ENCODE measurements around the gene NBPF12.
"Not testable (repeated sequence)": the region's sequence is repeated elsewhere in the genome, so short reads cannot be mapped to it uniquely, and the experiment has no call there.

Gene NBPF12

GRCh38 chr1:146986450-146986849 lies 48.3 kb downstream of the NBPF12 start:
- not testable (repeated sequence) for DNase-seq (ENCODE audit: low read depth in 2 of 2)

GRCh38 chr1:146987502-146987901 lies 49.4 kb downstream of the NBPF12 start:
- not testable (repeated sequence) for DNase-seq (ENCODE audit: low read depth in 2 of 2)

GRCh38 chr1:146989455-146989854 lies 51.3 kb downstream of the NBPF12 start:
- not testable (repeated sequence) for DNase-seq (ENCODE audit: low read depth in 2 of 2)

GRCh38 chr1:147008495-147008894 lies 70.4 kb downstream of the NBPF12 start:
- DNase-seq (ENCODE audit: low read depth in 2 of 2) = not testable (repeated sequence)

DNA sequence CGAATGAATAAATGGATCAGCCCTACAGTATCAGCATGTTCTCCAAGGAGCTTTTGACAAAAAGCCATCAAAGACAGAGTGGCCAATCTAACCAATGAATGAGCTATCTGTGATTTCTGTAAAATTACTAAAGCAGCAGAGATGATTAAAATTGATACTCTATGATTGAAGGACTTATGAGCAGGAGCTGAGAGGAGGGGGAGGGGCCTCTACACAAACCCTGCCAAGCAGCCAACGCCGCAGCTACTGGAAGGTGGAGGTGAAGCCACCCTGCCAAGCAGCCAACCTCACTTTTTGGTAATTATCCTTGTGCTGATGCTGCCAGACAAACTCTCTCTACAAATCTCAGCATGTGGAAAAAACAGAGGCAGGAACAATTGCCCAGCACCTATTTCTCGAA lies 88.9 kb downstream of the NBPF12 start:
- not testable (repeated sequence) for DNase-seq (ENCODE audit: low read depth in 2 of 2)

DNA sequence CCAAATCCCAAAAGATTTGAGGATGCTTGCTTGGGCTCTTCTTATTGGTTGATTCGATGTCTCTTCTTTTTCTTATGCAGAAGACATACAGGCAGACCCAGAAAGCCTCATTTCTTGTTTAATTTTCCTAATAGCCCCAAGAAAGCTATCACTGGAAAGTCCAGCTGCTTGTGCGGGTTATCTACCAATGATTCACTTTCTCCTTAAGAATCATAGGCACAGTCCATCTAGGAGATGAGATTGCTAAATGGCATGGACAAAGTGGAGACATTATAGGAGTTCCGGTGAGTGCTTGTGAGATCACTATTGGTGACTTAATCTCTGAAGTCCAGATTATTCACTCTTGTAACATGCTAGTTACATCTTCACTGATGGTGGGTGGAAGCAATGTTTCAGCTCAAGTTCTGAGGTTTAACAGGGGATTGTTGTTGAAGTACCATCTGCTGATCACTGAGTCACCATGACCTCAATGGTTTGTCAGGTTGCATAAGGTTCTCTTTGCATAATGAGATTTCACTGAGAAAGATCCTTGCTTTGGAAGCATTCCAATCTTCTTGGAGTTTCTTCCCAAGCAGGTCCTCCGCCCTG lies 92.0 kb downstream of the NBPF12 start:
- not testable (repeated sequence) for DNase-seq (ENCODE audit: low read depth in 2 of 2)

DNA sequence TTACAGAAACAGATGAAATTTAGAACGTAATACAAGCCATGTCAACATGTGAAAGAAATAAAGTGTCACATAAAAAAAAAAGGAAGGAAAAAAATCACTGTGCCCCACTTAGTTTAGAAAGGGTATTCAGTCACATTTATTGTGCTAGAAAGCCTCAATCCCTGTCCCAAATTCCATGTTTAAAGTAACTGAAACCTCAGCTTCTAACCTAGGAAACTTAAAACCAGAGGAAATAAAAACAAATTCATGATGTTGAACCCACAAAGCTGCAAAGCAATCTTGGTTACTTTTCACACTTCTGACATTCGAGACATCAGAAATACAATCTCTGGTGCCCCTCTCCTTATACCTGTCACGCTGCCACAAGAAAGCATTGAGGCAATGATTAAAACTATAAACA lies 101.8 kb downstream of the NBPF12 start:
- no peak for DNase-seq (ENCODE audit: low read depth in 2 of 2)

- not testable (repeated sequence) for DNase-seq (ENCODE audit: low read depth in 2 of 2)
These were observed 104.8 kb downstream of the NBPF12 start for GRCh38 chr1:147042891-147043290.

GRCh38 chr1:147044511-147044910 lies 106.4 kb downstream of the NBPF12 start:
- DNase-seq (ENCODE audit: low read depth in 2 of 2) = not testable (repeated sequence)
